Renal cortex interstitium (tissue), 11 donors: ENCODE measurements around the gene CMSS1. TPM values are rescaled to one million over a fixed set of nuclear protein-coding genes. Genes with fewer than 3 reads are reported as not detected.

ENCODE experiments used
- DNase-seq, 11 donors: peaks; one replicate each; pipeline ENCODE4 v3.0.0-alpha.2; 2013; ENCODE audit warnings: low read depth in 9 of 11, low spot score in 4 of 11; ENCODE audit errors: extremely low read depth in 1 of 11
- polyA plus RNA-seq, 3 donors: library from polyadenylated mRNA; unstranded; fragments of 120-200 nt; gene quantifications; one replicate each; pipeline ENCODE4 v1.2.1, GENCODE V29; 2013; ENCODE audit not compliant: insufficient read length in 3 of 3

The CMSS1 gene
- polyA plus RNA-seq, 3 donors = 43.2 to 47.4 (median 44.5) TPM

DNA sequence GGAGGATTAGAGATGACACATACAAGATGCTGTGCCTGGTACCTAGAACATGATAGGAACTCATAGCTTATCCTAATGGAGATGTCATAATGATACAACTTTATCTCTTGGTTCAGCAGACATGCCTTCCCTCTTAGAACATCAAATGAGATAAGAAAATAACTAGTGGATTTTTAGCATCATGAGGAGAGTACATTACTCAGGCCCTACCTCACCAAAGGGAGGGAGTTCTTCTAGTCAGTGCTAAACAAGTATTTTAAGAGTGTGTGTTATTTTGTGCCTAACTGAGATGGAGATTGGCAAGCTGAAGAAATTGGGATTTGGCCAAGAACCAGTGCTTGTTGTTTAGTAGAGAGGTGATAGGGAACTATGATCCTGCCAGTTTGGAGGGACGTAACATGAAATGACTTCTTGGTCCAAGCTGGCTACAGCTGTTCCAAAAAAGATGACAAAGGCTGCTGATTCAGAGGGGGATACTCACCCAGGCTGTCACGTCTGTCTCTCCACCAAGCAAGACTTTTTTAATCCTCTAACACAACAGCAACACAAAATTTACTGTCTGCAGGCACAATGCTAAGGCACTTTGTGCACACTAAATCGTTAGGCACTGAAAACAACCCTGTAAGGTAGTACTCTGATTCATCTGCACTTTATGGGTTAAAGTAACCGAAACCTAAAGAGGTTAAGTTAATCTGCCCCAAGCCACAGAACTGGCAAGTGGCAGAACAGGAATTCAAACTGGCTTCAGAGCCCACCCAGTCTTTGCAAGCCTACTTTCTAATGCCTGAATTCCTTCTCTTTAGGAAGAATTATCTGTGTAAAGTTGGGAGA is 126.5 kb downstream of the CMSS1 start:
- DNase-seq = no peak

DNA sequence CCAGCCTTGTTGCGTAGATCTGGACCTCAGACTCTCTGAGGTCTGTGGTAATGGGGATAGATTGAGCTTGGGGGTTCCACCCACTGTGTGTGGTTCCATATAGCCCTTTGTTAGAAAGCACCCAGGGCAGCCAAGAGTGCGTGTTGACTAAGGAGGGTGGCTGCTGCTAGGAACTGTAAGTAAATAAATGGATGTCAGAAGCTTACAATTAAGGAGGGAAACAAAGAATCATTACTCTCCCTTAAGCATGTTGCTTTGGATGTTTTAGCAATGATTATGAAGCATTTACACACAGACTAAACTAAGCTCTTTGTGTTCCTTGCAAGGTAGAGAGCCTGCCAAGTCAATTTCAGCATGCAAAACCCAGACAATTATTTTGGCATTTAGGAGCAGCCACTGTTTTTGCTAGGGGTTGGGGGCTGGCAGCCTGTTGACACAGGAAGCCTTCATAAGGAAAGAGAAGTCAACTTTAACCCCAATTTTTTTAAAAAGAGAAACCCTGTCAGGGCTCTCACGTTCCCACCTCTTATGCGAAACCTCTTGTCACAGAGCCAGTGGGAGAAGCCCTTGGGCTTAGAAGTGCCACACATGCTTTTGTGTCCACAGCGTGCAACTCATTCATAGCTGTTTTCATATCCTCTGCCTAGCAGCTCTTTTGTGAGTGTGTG is 127.8 kb downstream of the CMSS1 start:
- no peak for DNase-seq

- DNase-seq = no peak
Observed at GRCh38 chr3:99947356-99947755, 129.7 kb downstream of the CMSS1 start.

GRCh38 chr3:99948467-99949089 is 130.9 kb downstream of the CMSS1 start:
- DNase-seq = no peak

DNA sequence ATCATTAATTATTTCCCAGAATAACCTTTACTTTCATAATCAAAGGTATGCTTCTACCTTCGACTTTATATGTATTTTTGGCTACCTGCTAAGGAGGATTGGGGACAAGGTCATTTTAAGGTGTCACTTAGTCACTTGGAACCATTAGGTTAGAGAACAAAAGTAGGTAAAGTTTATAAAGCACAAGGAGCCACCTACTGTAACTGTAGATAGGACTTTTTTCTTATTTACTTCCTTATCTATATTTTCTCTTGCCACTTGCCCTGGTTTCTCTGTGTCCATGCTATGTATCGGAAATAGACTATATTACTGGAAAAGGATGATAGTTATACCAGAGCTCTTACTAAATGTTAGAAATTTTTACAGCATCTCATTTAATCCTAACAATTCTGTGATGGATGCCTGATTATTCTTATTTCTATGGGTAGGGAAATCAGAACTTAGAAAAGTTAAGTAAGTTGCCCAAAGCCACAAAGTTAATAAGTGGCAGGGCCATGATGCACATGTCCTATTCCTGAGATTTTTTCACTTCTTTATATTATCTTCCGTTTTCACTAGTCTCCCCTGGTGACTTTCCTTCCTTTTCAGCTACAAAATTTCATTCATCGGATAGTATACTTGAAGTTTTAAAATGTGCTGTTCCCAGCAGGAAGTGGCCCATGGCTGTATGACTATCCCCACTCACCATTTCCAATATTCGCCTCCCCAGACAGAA is 132.5 kb downstream of the CMSS1 start:
- DNase-seq = no peak

GRCh38 chr3:99950921-99951320 is 133.3 kb downstream of the CMSS1 start:
- no peak for DNase-seq

- DNase-seq = no peak
Observed at GRCh38 chr3:99951701-99952100, 134.0 kb downstream of the CMSS1 start.

DNA sequence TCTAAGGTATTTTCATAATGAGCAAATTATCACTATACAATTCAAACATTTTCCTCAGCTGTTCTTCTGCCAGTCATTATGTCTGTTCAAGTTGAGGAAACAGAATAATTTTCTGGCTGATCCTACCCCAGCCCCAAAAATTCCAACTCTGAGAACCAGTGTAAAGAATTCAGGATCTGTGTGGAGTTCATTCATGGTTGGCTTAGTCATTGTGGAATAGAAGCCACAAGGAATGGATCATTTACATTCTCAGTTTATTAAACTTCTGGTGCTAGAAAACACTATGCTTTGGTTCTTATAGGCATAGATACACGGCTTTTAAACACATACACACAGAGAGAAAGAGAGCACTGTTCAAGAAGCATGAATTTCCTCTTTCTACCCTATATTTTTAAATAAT is 134.6 kb downstream of the CMSS1 start:
- DNase-seq = no peak

DNA sequence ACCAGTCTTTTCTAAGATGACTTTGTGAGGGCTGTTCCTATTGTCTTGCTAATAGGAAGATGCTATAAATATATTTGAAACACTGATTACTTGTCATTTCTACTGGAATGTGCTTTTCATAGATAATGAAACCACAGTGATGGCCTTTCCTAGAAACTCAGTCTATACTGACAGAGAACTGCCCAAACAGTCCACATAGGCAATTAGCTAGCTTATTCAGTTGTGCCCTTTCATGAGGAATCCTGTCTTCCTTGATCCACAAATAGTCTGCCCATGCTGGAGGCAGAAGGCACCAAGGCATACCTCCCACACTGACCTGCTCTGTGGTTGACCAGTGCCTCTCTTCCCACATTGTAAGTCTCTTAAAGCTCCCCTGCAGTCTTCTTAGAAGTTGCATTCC is 135.9 kb downstream of the CMSS1 start:
- DNase-seq = no peak

GRCh38 chr3:99954914-99955644 is 137.4 kb downstream of the CMSS1 start:
- DNase-seq = no peak

DNA sequence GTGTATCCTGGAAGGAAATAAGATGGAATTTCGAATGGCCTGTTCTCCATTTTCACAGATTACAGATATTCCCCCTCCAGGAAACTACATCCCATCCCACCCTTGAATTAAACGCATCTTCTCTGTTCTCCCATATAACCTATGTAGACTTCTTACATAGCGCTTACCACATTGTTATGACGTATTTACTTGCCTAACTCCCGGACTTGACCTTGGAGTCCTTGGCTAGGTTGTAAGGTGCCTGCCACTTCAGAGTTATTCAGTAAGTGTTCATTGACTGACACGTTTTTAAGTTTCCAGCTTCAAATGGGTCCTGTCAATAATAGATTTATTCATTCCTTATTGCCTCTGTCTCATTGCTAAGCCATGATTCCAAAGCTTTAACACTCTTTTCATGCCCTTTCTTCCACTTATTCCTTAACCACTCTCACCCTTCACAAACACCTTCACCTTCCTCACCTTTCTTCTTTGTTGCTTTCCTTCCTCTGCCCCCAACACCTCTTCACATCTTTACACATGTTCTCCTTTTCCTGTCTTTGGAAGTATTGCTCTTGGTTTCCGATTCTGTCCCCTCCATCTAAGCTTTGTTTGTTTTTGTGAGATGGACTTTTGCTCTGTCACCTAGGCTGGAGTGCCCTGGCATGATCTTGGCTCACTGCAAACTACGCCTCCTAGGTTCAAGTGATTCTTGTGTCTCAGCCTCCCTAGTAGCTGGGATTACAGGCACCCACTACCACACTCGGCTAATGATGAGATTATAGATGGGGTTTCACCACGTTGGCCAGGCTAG is 138.3 kb downstream of the CMSS1 start:
- no peak for DNase-seq

GRCh38 chr3:99957151-99957796 is 139.6 kb downstream of the CMSS1 start:
- no peak for DNase-seq

DNA sequence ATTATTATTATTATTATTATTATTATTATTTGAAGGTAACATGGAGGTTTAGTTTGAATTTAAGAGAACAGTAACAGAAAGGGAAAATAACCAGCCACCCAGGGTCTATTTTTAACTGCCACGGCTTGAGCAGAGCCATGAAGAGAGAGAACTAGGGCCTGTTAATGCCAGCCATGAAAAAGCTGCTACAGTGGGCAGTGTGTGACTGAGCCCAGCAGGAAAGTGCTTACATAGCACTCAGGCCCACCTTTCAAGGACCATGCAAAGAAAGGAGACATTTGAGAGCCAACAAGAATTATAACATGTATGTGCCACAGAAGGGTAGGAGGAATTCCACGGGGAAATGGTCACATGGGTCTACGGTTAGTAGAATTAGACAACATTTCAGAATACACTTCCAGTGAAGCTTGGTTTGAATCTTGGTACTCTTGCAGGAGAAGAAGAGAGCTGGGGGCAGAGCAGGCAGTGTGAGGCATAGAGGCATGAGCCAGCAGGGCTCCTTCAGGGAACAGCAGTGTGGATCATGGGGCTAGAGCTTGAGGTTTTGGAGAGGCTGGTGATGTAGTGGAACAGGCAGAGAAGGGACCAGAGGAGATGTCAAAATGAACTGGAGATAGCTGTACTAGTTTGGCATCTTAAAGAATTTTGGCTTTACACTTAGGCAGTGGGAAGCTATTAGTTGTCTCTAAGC is 140.7 kb downstream of the CMSS1 start:
- DNase-seq = no peak

DNA sequence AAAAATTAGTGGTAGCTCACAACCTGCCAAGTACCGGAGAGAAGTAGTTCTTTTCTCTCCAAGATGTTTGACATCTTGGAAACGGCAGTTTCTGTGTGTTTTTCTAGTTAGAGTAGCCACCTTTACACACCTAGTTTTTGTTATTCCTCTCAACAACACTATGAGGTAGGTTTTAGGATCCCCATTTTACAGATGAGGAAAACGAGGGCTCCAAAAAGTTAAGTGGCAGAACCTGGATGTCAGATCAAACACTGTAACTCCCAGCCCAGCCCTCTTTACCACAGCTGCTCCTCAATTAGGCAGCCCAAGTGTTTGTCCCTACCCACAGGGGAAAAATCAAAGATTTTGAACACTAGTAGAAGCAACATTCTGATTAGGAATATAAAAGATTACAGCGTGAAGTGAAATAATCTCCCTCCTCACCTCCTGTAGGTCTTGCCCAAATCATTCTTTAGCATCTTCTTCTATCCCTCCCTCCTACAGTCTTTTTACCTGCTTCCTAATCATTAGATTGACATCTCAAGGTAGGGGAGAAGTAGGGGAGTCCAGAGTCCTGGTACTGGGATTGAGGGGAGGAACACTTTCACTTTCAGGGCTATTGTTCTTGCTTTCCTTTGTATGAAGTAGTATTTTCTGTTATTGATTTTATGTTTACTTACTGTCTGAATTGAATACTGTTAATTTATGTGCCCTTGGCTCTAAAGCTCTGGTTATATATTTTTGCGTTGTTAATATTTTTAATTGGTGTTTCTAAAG is 142.6 kb downstream of the CMSS1 start:
- no peak for DNase-seq

DNA sequence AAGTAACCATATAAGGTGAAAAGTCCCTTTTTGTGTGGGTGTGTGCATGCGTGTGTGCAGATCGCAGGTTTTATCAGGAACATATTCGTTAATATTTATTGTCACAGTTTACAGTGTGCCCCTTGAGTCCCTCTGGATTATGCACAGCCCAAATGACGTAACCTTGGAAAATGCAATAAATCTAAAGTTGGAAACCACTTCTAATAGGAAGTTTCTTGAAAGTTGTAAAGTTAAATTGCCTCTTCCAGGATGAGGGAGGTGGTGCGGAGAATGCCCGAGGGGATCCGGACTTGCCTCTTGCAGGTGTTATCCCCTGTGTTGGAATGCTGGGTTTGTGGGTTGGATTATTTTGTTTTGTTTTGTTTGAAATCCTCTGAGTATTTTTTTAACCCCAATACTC is 143.3 kb downstream of the CMSS1 start:
- peak in 10 of 11 donors; percentile 22 to 63 (median 43) for DNase-seq

- no peak for DNase-seq
Observed at GRCh38 chr3:99961756-99962515, 144.3 kb downstream of the CMSS1 start.
